ENCODE data around the gene SFXN3.

Gene SFXN3

GRCh38 chr10:101021239-101021638 is 9.8 kb upstream of the SFXN3 start:
- H3K4me3 ChIP-seq (ENCODE audit: low read depth, low read length): no peak overlapping the region
- in situ Hi-C loops (cut with HindIII; ENCODE audit: low pct_ligation_motif_present, low sequenced_read_pairs): no loop called here
- H3K27ac ChIP-seq: no peak overlapping the region
- TF ChIP-seq CTCF (IDR thresholded peaks at IDR 0.05; ENCODE audit: low read depth, low read length, missing control alignments): no peak
- no peak for DNase-seq
- H3K27me3 ChIP-seq (replicated peaks): no peaks in the 10 kb centered on the region
- no peaks in the 10 kb centered on the region for H3K36me3 ChIP-seq (replicated peaks)

GRCh38 chr10:101021692-101022251 is 9.3 kb upstream of the SFXN3 start:
- Histone ChIP-seq H3K4me3 (ENCODE audit: low read depth, low read length) (no peak overlapping the region), H3K36me3 (replicated peaks) (no peaks in the 10 kb centered on the region), H3K27me3 (replicated peaks) (no peaks in the 10 kb centered on the region), H3K27ac (no peak overlapping the region)
- no peak for DNase-seq
- TF ChIP-seq CTCF (IDR thresholded peaks at IDR 0.05; ENCODE audit: low read depth, low read length, missing control alignments): no peak
- in situ Hi-C loops (cut with HindIII; ENCODE audit: low pct_ligation_motif_present, low sequenced_read_pairs): no loop called here

GRCh38 chr10:101022967-101023705 is 7.9 kb upstream of the SFXN3 start:
- Histone ChIP-seq H3K36me3 (replicated peaks) (no peaks in the 10 kb centered on the region), H3K4me3 (ENCODE audit: low read depth, low read length) (no peak overlapping the region), H3K27me3 (replicated peaks) (no peaks in the 10 kb centered on the region), H3K27ac (no peak overlapping the region)
- no peak for TF ChIP-seq CTCF (IDR thresholded peaks at IDR 0.05; ENCODE audit: low read depth, low read length, missing control alignments)
- DNase-seq: no peak
- in situ Hi-C loops (cut with HindIII; ENCODE audit: low pct_ligation_motif_present, low sequenced_read_pairs): no loop called here

GRCh38 chr10:101027106-101027720 is 3.8 kb upstream of the SFXN3 start:
- DNase-seq: no peak
- Histone ChIP-seq H3K27me3 (replicated peaks) (no peaks in the 10 kb centered on the region), H3K4me3 (ENCODE audit: low read depth, low read length) (no peak overlapping the region), H3K36me3 (replicated peaks) (no peaks in the 10 kb centered on the region), H3K27ac (no peak overlapping the region)
- TF ChIP-seq CTCF (IDR thresholded peaks at IDR 0.05; ENCODE audit: low read depth, low read length, missing control alignments): no peak
- in situ Hi-C loops (cut with HindIII; ENCODE audit: low pct_ligation_motif_present, low sequenced_read_pairs): no loop called here

GRCh38 chr10:101028446-101029337 is 2.3 kb upstream of the SFXN3 start:
- Histone ChIP-seq H3K27ac (no peak overlapping the region), H3K4me3 (ENCODE audit: low read depth, low read length) (no peak overlapping the region), H3K27me3 (replicated peaks) (no peaks in the 10 kb centered on the region), H3K36me3 (replicated peaks) (no peaks in the 10 kb centered on the region)
- no peak for TF ChIP-seq CTCF (IDR thresholded peaks at IDR 0.05; ENCODE audit: low read depth, low read length, missing control alignments)
- no peak for DNase-seq
- in situ Hi-C loops (cut with HindIII; ENCODE audit: low pct_ligation_motif_present, low sequenced_read_pairs): no loop called here

Data from brain microvascular endothelial cell (primary cell).